GM19351 (cell line): ENCODE measurements around the gene RPS29.

ENCODE experiments used
- ATAC-seq: cut with Tn5 transposase; IDR thresholded peaks from one replicate; pipeline ENCODE4 v1.9.1; 2021; ENCODE audit warnings: mild to moderate bottlenecking, moderate library complexity; ENCODE audit not compliant: unreplicated experiment

Gene RPS29

DNA sequence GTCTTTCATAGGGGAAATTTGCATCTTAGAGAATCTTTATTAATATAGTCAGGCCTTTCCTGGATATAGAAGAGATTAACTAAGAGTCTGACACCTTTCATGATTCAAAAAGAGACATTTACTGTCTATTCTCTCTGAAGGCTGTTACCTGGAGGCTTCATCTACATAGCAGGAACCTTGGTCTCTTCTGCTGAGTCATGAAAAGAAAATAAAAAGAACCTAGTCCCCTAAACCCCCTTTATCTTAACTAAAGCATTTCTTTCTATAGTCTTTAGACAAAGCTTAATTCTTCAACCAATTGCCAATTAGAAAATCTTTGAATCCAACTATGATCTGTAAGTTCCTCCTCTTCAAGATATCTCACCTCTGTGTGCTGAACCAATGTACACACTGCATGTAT lies 33.1 kb downstream of the RPS29 start:
- no peak for ATAC-seq

DNA sequence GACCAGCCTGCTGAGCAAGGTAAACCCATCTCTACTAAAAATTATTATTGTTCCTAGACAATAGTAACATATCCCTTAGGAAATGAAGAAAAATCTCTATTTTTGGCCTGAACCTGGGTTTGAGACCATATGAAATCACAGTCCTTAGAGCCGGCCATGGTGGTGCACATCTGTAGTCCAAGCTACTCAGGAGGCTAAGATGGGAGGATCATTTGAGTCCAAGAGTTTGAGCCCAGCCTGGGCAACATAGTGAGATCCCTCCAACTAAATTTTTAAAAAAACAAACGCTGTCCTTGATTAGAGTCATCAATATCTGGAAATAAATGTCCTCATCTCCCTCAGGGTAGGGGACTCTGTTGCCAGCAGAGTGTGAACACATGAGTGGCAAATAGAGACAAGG lies 34.6 kb downstream of the RPS29 start:
- no peak for ATAC-seq

DNA sequence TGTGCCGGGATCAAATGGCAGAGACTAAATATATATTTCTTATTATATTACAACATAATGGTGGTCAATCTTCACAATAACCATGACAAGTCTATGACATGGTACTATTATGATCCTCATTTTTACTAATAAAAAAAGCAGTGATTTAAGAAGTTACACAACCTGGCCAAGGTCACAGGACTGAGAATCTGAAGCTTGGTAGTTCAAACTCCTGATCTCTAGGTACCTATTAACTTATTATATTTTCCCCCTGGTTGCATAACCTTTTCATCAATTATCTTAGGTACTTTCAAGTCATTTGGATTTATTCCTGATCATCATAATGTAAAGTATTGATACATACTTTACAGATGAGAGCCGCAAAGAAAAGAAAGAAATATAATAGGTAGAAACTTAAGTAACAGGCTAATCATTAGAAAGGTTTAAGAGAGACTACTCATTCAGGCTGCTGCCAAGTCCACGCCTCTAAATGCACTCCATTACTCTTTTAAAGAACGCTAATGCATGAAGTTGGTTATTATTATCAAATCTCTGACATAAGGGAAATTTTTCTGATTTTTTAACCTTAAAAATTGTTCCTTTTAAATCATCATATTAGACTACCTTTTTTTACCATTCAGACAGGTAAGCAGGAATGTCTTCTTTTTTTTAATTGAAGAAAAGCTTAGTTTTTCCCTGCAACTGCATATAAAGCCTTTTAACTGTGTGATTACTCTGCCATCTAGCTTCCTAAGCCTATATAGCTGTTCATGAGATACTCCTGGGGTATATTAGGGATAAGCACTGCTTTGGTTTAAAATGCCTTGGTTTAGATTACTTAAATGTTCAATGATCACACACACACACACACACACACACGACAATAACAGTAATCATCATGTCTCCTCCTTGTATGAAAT lies 35.6 kb downstream of the RPS29 start:
- ATAC-seq, result no peak

DNA sequence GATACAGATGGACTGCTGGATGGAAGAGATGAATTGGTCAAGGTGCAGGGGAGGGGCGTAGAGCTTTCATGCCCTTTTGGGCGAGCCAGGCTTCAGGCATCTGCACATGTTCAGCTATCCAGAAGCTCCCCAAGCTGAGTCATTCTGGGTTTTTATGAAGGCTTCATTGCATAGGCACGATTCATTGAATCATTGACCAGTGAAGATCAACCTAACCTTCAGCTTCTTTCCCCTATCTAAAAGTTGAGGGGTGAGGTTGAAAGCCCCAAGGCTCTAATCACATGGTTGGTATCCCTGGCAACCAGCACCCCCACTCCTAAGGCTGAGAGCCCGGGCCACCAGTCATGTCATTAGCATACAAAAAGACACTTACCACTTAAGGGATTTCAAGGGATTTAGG lies 36.3 kb downstream of the RPS29 start:
- no peak for ATAC-seq

DNA sequence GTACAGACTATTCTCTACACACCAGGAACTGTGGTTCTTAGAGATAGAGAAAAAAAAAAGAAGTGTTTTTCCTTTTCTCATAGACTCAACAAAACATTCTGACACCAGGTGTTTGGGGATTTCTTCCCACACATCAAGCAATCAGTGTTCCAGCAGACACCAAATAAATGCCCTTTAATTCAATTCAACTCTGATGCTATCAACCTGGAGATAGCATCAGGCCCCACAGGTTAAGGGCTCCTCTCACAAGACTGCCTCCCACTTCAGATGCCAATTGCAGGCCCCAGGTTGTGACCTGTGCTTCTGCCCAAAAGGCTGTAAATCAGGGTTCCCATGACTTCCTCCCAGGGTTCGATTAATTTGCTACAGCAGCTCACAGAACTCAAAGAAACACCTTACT lies 36.7 kb downstream of the RPS29 start:
- no peak for ATAC-seq

DNA sequence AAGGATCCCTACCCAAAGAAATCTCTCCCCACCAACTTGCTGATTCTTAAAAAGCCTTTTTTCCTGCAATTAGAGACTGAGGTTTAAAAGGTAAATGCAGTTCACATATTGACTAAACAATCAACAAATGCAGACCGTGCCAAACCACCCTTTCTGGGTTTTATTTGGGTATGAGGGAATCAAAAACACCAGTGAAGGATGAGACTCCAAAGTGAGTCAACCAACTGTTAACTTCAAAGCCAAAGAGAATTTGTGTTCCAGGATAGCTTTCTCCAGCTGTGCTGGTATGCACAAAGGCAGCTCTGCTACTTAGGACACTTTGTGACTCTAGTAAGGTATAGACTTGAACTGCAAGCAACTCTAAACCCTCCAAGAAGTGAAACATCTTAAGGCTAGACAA lies 39.4 kb downstream of the RPS29 start:
- ATAC-seq, result no peak

DNA sequence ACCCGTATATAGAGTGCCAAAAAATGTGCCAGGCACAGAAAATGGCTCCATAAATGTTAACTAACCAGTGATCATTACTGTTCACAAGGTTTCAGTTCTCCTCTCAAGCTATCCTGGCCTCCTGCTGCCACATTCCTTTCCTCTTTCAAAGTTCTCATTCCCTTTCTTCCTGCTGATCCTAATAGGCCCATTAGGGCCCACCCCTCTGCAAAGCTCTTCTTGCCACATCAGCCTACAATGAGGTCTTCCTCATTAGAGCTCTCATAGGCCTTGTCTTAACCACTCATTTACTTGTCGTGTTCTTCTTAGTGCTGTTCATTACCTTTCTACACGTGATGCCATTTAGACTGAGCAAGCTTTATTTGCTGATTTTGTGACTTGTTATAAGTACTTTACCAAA lies 40.5 kb downstream of the RPS29 start:
- no peak for ATAC-seq

DNA sequence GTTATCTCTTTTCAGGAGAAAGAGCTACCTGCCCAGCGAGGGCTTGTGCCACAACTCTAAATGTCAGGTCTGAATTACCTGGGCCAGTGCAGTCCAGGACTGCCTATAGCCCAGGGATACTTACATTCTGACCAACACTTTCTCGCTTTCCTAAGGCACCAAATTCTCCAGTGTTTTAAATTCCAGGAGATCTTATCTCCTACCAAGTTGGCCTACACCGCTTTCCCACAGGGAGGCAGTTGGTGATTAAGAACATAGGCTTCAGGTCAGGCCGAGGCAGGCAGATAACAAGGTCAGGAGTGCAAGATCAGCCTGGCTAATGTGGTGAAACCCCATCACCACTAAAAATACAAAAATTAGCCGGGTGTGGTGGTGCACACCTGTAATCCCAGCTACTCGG lies 41.1 kb downstream of the RPS29 start:
- ATAC-seq, result no peak

DNA sequence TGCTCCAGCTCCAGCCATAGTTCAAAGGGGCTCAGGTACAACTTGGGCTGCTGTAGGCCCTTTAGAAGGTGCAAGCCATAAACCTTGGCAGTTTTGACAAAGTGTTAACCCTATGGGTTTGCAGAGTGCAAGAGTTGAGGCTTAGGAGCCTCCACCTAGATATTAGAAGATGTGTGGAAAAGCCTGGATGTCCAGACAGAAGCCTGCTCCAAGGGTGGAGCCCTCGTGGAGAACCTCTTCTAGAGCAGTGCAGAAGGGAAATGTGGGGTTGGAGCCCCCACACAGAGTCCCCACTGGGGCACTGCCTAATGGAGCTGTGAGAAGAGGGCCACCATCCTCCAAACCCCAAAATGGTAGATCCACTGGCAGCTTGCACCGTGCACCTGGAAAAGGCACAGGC lies 45.1 kb downstream of the RPS29 start:
- ATAC-seq, result no peak

DNA sequence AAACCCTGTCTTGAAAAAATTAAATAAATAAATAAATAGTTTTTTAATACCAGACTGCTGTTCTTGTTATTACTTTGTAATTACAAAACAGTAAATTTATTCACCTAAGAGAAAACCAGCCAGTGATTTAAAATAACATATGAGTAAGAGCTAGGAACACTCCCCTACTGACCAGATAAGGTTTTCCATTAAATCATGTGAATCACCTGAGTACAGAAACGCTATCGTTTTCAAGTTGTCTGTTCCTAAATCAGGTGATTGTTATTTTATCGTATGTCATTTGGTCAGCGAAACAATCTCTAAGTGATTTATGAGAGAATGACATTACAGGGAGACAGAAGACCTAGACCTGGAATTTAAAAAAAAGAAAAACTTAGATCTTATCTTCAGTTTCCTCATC lies 47.3 kb downstream of the RPS29 start:
- no peak for ATAC-seq
